HG03571 (cell line): ENCODE results near the gene P3H1.
"Not testable (repeated sequence)": the region's sequence is repeated elsewhere in the genome, so short reads cannot be mapped to it uniquely, and the experiment has no call there.

Experiments used
- ATAC-seq: cut with Tn5 transposase; IDR thresholded peaks from one replicate; pipeline ENCODE4 v1.9.1; 2021; ENCODE audit not compliant: unreplicated experiment

The P3H1 gene

DNA sequence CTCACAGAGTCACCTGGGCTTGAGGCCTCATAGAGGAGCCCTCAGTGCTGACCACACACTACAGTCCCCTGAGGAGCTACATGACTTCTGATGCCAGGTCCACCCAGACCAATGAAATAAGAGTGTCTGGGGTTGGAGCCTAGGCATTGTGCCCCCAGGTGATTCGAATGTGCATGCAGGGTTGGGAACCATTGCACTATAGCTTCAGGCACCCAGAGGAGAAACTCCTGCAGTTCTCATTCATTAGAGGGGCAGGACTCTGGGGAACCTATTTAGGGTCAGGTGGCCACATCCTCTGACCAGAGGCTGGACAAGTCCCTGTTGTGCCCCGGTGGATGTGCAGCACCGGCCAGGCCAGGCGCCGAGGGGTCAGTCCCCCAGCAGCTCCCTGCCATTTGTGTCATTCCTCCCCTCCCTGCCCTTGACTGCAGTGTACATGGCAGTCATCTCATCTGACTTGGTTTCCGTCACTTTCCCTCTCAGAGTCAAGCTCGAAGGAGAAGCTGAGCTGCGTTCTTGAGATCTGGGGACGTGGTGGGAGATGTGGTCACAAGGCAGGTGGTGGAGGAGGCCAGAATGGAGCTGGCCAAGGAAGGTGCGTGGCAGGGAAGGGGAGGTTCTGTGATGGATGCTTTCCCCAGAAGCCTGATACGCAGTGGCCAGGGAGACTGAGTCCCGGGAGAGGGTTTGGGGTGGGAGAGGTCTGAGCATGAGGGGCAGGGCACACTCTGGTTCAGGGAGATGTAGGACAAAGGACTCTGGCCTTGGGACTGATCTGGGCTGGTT lies 33.2 kb downstream of the P3H1 start:
- no peak for ATAC-seq

DNA sequence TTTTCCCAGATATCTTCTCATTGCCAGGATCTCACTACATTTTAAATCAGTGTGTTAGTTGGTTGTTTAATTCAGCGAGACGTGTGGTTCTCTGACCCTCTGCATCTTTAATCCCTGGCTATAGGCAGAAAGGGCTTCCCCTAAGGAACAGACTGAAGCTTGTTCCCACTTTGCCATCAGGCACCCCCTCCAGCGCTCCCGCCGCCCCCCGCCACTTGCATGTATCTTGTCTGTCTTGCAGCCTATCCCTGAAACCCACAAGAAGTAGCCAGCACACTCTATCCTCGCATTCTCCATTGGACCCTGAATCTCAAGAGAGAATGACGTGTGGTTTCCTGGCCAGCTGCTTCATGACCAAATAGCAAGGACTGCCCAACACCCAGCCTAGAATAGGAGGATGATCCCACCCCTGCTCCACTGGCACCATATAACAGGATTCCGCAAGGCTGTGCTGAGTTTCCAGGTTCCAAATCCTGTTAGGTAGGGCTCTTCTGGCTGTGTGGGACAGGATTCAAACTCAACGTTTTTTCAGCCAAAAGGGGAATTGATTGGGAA lies 34.6 kb downstream of the P3H1 start:
- no peak for ATAC-seq

DNA sequence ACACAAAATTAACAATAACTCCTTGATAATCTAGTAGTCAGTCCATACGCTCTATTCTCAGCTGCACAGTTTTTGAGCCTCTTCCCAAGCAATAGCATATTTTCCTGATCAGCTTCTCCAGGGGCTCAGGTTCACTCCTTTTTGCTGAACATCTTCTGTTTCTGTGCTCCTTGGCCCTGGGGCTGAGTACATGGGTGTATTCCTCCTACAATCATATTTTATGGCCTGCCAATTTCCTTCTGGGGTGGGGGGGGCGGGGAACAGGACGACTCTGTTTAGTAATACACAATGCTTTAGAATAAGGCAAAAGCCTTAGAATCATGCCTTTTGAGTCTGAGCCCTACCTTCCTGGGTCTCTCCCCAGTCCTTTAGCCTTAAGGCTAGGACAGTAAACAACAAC lies 35.2 kb downstream of the P3H1 start:
- no peak for ATAC-seq

DNA sequence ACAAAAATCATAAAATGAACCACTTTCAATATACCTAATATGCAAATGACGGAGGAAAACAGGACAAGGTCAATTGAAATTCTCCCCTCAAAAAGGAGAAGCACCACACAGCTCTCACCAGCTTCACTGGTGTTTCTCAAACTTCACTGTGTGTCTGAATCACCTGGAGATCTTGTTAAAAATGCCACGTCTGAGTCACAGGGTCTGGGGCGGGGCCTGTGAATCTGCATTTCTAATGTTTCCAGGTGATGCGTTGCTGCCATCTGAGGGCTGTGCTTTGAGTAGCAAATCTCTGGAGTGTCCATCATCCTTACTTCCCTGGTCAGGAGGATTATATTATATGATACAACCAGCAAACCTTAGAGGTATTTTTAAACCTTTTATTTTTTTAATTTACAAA lies 35.8 kb downstream of the P3H1 start:
- no peak for ATAC-seq

DNA sequence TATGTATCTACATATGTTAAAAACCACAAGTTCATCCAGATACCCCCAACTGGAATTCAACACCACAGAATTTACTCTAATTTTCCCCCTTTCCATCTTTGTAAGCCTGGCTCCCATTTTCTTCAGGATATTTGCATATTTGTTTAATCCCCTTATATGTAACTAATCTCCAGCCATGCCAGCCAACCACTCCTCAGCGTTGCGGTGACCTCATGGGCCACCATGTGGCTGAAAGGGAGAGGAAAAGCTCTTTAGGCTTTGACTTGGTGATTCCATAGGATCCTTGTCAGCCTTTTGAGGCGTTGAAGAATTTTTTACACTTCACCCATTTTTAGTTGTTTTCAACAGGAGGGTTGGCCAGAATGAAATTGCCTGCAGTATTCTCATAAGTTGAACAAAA lies 36.8 kb downstream of the P3H1 start:
- no peak for ATAC-seq

DNA sequence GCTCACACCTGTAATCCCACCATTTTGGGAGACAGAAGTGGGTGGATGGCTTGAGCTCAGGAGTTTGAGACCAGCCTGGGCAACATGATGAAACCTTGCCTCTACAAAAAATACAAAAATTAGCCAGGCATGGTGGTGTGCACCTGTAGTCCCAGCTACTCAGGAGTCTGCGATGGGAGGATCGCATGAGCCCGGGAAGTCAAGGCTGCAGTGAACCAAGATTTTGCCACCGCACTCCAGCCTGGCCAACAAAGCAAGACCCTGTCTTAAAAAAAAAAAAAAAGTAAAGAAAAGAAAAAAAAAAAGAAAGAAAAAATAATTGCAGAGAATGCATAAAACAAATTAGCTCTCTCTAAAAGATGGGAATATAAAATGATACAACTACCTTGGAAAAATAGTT lies 41.0 kb downstream of the P3H1 start:
- ATAC-seq: not testable (repeated sequence)

DNA sequence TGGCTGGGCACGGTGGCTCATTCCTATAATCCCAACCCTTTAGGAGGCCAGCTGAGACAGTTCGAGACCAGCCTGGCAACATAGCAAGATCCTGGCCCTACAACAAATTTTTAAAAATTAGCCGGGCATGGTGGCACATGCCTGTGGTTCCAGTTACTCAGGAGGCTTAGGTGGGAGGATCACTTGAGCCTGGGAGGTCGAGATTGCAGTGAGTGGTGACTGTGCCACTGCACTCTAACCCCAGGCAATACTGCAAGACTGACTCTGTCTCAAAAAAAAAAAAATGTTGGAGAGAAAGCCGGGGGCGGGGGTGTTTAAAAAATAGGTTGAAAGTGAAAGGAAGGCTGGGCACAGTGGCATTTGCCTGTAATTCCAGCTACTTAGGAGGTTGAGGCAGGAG lies 43.3 kb downstream of the P3H1 start:
- ATAC-seq: no peak

DNA sequence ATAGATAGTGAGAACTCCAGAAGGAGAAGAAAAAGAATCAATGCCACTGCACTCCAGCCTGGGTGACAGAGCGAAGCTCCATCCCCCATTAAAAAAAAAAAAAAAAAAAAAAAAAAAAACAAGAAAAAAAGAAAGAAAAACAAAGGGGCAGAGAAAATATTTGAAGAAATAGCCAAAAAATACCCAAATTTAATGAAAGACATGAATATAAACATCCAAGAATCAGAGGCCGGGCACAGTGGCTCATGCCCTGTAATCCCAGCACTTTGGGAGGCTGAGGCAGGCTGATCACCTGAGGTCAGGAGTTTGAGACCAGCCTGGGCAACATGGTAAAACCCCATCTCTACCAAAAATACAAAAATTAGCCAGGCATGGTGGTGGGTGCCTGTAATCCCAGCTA lies 44.4 kb downstream of the P3H1 start:
- not testable (repeated sequence) for ATAC-seq

DNA sequence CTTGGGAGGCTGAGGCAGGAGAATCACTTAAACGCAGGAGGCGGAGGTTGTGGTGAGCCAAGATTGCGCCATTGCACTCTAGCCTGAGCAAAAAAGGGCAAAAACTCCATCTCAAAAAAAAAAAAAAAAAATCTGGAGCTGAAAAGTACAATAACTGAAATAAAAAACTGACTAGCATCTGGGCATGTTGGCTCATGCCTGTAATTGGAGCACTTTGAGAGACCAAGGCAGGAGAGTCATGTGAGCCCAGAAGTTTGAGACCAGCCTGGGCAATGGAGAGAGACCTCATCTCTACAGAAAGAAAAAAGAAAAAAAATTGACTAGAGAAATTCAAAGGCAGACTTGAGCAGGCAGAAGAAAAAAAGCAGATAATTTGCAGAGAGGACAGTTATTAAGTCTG lies 44.9 kb downstream of the P3H1 start:
- no peak for ATAC-seq

DNA sequence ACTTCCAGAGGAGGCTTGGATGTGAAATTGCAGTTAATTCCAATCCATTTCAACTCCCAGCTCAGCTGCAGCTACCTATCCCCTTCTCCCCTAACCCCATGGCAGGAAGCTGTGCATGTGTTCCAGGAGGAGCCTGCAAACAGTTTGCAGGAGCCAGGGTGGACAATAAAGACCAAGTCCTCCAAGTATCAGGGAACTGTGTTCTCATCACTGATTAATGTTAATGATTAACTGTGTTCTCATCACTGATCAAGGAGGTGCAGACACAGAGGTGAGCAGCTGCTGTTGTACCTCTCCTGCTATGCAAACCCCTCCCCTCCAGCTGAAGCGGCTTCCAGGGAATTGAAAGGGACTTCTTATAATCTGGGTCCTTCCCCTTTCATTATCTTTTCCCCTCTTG lies 46.0 kb downstream of the P3H1 start:
- ATAC-seq: no peak

DNA sequence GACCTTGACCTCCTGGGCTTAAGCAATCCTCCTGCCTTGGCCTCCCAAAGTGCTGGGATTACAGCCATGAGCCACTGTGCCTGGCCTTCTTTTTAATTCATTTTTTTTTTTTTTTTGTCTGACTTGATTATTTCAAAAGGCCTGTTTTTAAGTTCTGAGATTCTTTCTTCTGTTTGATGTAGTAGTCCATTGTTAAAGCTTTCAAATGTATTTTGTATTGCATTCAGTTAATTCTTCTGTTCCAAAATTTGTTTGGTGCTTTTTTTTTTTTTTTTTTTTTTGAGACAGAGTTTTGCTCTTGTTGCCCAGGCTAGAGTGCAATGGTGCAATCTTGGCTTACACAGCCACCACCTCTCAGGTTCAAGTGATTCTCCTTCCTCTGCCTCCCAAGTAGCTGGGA lies 52.4 kb downstream of the P3H1 start:
- not testable (repeated sequence) for ATAC-seq

DNA sequence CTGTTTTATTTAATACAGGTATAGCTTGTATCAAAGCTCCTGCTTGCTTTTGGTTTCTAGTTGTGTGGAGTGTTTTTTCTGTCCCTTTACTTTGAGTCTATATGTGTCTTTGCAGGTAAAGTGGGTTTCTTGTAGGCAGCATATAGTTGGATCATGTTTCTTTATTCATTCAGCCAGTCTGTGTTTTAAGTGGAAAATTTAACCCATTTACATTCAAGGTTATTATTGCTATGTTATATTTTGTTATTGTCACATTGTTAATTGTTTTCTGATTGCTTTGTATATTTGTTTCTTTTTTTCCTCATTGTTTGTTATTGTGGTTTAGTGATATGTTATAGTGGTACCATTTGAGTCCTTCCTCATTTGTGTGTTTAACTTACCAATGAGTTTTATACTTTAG lies 53.5 kb downstream of the P3H1 start:
- no peak for ATAC-seq

DNA sequence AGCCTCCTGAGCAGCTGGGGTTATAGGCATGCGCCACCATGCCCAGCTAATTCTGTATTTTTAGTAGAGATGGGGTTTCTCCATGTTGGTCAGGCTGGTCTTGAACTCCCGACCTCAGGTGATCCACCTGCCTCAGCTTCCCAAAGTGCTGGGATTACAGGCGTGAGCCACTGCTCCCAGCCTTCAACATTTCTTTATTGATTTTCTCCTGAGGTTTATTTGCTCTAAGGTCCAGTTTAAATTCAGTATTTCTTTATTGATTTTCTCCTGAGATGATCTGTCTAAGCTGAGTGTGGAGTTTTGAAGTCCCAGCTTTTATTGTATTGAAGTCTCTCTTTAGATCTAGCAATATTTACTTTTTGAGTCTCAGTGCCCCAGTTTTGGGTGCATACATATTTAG lies 54.0 kb downstream of the P3H1 start:
- not testable (repeated sequence) for ATAC-seq

DNA sequence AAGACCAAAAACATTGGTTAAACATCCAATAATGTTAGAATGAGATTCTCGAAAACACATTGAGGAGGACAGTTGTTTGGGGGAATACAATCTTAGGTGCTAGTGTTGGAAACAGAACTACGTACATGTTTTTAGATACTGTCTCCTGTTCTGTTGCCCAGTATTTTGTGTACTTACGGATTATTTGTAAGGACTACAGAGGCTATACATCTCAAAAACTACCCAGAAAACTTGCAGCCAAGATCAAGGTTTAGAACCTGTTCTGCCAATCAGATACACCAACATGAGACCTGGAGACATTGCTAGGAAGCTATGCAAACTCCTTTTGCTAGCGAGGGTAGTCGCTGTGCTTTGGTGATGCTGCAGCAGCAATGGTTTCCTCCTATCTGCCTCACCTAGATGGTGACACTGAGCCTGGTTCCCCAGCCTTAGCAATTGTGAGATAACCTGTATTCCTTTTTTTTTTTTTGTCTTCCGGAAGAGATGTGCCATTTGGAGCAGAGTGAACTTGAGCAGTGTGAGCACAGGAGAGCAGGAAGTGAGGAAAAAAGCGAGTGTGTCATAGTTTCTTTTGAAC lies 62.9 kb downstream of the P3H1 start:
- no peak for ATAC-seq

DNA sequence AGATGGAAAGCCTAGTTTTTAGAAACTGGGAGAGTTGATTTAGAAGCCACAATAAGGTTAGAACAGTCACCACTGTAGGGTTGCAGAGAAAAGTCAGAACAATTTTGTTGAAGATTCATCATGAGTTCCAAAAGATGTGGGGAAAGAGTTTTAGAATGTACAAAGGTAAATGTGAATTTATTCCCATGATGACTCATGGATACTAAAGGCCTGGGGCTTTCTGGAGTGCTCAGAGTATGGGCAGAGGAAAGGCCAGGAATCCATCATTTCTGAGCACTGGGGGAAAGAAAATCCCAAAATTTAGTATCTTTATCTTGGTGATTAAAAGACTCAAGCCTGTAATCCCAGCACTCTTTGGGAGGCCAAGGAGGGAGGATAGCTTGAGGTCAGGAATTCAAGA lies 66.8 kb downstream of the P3H1 start:
- ATAC-seq: no peak

DNA sequence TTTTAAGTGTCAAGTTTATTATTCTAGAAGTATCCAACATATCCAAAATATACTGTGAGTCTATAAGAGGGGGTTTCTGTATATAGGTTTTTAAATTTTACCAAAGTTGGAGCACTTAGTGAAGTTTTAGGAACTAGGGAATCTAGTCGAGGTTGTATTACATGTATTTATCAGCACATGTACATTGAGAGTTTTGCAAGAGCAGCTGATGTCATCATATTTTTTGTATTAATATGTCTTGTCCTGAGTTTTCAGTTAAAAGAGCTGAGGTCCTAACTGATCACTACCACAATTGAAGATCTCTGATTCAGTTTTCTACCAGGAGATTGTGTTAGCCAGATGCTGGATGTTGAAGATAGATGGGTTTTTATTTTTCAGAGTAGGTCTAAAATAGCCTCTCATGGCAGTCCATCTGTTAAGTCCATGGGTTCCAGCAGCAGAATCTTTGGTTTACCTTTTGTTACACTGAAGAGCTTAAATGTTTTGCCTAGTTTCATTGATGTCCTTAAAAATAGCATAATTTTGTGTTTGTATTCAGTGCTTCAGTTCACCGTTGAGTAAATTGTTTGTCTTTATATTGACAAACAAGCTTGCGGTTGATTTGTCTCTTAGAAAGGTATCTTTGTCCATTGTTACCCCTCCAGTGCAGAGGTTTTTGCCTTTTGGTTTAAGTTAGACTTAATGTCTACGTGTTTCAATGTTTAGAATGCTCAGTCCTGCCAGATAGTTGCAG lies 68.6 kb downstream of the P3H1 start:
- ATAC-seq: no peak
